Epithelial cell of prostate (primary cell): ENCODE results near the gene COX7A2.

Source experiments
- DNase-seq: peaks from one replicate; pipeline ENCODE4 v3.0.0-alpha.2; 2011; ENCODE audit warnings: low read depth, low spot score
- H3K27ac ChIP-seq: fragments of 450-650 bp; 2 replicates; pipeline ENCODE4 v1.5.1; 2017; ENCODE audit warnings: mild to moderate bottlenecking

COX7A2 gene

GRCh38 chr6:75224303-75224926 lies 19.2 kb downstream of the COX7A2 start:
- no peak overlapping the region for H3K27ac ChIP-seq
- no peak for DNase-seq

GRCh38 chr6:75223428-75223827 lies 20.2 kb downstream of the COX7A2 start:
- DNase-seq: no peak
- no peak overlapping the region for H3K27ac ChIP-seq

GRCh38 chr6:75222261-75222660 lies 21.3 kb downstream of the COX7A2 start:
- H3K27ac ChIP-seq: no peak overlapping the region
- no peak for DNase-seq

- H3K27ac ChIP-seq: no peak overlapping the region
- DNase-seq: no peak
These were observed 22.5 kb downstream of the COX7A2 start for GRCh38 chr6:75221116-75221515.

GRCh38 chr6:75220357-75220756 lies 23.2 kb downstream of the COX7A2 start:
- DNase-seq: no peak

GRCh38 chr6:75219263-75219662 lies 24.3 kb downstream of the COX7A2 start:
- H3K27ac ChIP-seq: no peak overlapping the region
- DNase-seq: no peak

More at GRCh38 chr6:75220357-75220756, 23.2 kb downstream of the COX7A2 start:
- no peak overlapping the region for H3K27ac ChIP-seq

- DNase-seq: no peak
These were observed 26.4 kb downstream of the COX7A2 start for GRCh38 chr6:75217193-75217592.

GRCh38 chr6:75215291-75215690 lies 28.3 kb downstream of the COX7A2 start:
- no peak for DNase-seq
- no peak overlapping the region for H3K27ac ChIP-seq

More at GRCh38 chr6:75217193-75217592, 26.4 kb downstream of the COX7A2 start:
- H3K27ac ChIP-seq: no peak overlapping the region

- DNase-seq: no peak
These were observed 29.9 kb downstream of the COX7A2 start for GRCh38 chr6:75213732-75214131.

GRCh38 chr6:75213112-75213511 lies 30.5 kb downstream of the COX7A2 start:
- no peak overlapping the region for H3K27ac ChIP-seq
- DNase-seq: no peak

More at GRCh38 chr6:75213732-75214131, 29.9 kb downstream of the COX7A2 start:
- no peak overlapping the region for H3K27ac ChIP-seq

GRCh38 chr6:75211920-75212590 lies 31.5 kb downstream of the COX7A2 start:
- H3K27ac ChIP-seq: no peak overlapping the region
- DNase-seq: no peak

- no peak overlapping the region for H3K27ac ChIP-seq
- no peak for DNase-seq
These were observed 32.5 kb downstream of the COX7A2 start for GRCh38 chr6:75210885-75211739.

GRCh38 chr6:75209184-75209723 lies 34.3 kb downstream of the COX7A2 start:
- DNase-seq: no peak

GRCh38 chr6:75208298-75209183 lies 35.1 kb downstream of the COX7A2 start:
- DNase-seq: no peak
- no peak overlapping the region for H3K27ac ChIP-seq

More at GRCh38 chr6:75209184-75209723, 34.3 kb downstream of the COX7A2 start:
- H3K27ac ChIP-seq: no peak overlapping the region

GRCh38 chr6:75206576-75207342 lies 36.8 kb downstream of the COX7A2 start:
- no peak overlapping the region for H3K27ac ChIP-seq
- no peak for DNase-seq

GRCh38 chr6:75205776-75206575 lies 37.6 kb downstream of the COX7A2 start, which contains the start of gene COL12A1:
TSS of gene COL12A1 (minus strand) at chr6:75206053. CDS start at chr6:75202792, 3,261 bp downstream.
- peak; percentile 87 for DNase-seq
- H3K27ac ChIP-seq: peak within 1 kb of the TSS; percentile 50

GRCh38 chr6:75204959-75205775 lies 38.4 kb downstream of the COX7A2 start:
- H3K27ac ChIP-seq: peak overlapping the region; percentile 50
- no peak for DNase-seq
